HFFc6 (cell line): Measurements from ENCODE around the gene RUNX1. TPM values are rescaled to one million over a fixed set of nuclear protein-coding genes. Genes with fewer than 3 reads are reported as not detected.

Source experiments
- DNase-seq: peaks from one replicate; pipeline ENCODE4 v3.0.0-alpha.2; 2018
- H3K27ac Mint-ChIP-seq: 2 replicates; pipeline ENCODE4 v1.8.0; 2020; ENCODE audit warnings: mild to moderate bottlenecking, mixed read lengths
- H3K27me3 Mint-ChIP-seq: 2 replicates; pipeline ENCODE4 v1.8.0; 2021; ENCODE audit warnings: mild to moderate bottlenecking, moderate library complexity, mixed read lengths; ENCODE audit not compliant: insufficient read depth
- H3K36me3 Mint-ChIP-seq: 2 replicates; pipeline ENCODE4 v1.8.0; 2021; ENCODE audit warnings: low read depth, mixed read lengths
- H3K4me1 Mint-ChIP-seq: 2 replicates; pipeline ENCODE4 v1.8.0; 2020; ENCODE audit warnings: low read depth, mixed read lengths
- H3K4me3 Mint-ChIP-seq: 2 replicates; pipeline ENCODE4 v1.8.0; 2020; ENCODE audit warnings: mild to moderate bottlenecking, moderate library complexity, mixed read lengths
- H3K9me3 Mint-ChIP-seq: 2 replicates; pipeline ENCODE4 v1.8.0; 2020; ENCODE audit warnings: mild to moderate bottlenecking, mixed read lengths
- total RNA-seq, 6 experiments: library from RNA; stranded (reverse); fragmentation: NEBNext Ultra II Directional; extraction: Animal tissue kit (Norgen Biotek cat#: 25700); gene quantifications; 2 replicates in 1 of 6; 3 replicates in 5 of 6; pipeline ENCODE4 v1.2.3, GENCODE V29; 2021
- TF ChIP-seq, protein P1 (sequence below): fragments of 200-600 bp; sonication (generic); IDR thresholded peaks from 2 replicates; pipeline ENCODE4 v1.5.0; 2021; ENCODE audit warnings: antibody characterized with exemption, mild to moderate bottlenecking

The RUNX1 gene
- total RNA-seq, 6 experiments from 2014 or later, result 57.4 to 78.9 (median 61.3) TPM

GRCh38 chr21:35026617-35027562 is 22.2 kb downstream of the RUNX1 start:
- H3K27me3 Mint-ChIP-seq, result 0 out of 2 replicates have a peak, but pooled peaks cover 2% of the 10 kb centered on the region
- H3K9me3 Mint-ChIP-seq, result no peaks in the 10 kb centered on the region
- peaks cover 58% of the 10 kb centered on the region for H3K4me1 Mint-ChIP-seq
- peak overlapping the region; percentile 4; the same call in 1 of the 2 replicates for H3K4me3 Mint-ChIP-seq
- H3K27ac Mint-ChIP-seq, result peak overlapping the region; percentile 51
- TF ChIP-seq, protein P1, sequence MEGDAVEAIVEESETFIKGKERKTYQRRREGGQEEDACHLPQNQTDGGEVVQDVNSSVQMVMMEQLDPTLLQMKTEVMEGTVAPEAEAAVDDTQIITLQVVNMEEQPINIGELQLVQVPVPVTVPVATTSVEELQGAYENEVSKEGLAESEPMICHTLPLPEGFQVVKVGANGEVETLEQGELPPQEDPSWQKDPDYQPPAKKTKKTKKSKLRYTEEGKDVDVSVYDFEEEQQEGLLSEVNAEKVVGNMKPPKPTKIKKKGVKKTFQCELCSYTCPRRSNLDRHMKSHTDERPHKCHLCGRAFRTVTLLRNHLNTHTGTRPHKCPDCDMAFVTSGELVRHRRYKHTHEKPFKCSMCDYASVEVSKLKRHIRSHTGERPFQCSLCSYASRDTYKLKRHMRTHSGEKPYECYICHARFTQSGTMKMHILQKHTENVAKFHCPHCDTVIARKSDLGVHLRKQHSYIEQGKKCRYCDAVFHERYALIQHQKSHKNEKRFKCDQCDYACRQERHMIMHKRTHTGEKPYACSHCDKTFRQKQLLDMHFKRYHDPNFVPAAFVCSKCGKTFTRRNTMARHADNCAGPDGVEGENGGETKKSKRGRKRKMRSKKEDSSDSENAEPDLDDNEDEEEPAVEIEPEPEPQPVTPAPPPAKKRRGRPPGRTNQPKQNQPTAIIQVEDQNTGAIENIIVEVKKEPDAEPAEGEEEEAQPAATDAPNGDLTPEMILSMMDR, result no peak
- DNase-seq, result no peak
- H3K36me3 Mint-ChIP-seq, result peaks cover 38% of the 10 kb centered on the region

DNA sequence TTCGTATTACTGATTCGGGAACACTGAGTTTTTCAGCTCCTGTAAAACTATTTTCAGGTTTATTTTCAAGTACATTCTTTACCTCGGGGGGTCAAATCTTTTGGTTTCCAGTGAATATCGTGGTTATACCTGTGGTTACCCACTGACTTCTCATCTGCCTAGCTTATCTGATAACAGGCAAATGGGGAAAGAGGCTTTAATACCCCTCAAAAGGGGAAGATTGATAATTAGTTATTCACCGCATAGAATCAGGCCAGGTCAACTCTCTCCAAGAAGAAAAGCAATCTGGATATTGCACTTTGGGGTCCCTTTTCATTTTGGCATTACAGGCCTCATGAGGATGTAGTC is 23.0 kb downstream of the RUNX1 start:
- peaks cover 40% of the 10 kb centered on the region for H3K36me3 Mint-ChIP-seq
- 0 out of 2 replicates have a peak, but pooled peaks cover 2% of the 10 kb centered on the region for H3K27me3 Mint-ChIP-seq
- TF ChIP-seq, protein P1, result no peak

DNA sequence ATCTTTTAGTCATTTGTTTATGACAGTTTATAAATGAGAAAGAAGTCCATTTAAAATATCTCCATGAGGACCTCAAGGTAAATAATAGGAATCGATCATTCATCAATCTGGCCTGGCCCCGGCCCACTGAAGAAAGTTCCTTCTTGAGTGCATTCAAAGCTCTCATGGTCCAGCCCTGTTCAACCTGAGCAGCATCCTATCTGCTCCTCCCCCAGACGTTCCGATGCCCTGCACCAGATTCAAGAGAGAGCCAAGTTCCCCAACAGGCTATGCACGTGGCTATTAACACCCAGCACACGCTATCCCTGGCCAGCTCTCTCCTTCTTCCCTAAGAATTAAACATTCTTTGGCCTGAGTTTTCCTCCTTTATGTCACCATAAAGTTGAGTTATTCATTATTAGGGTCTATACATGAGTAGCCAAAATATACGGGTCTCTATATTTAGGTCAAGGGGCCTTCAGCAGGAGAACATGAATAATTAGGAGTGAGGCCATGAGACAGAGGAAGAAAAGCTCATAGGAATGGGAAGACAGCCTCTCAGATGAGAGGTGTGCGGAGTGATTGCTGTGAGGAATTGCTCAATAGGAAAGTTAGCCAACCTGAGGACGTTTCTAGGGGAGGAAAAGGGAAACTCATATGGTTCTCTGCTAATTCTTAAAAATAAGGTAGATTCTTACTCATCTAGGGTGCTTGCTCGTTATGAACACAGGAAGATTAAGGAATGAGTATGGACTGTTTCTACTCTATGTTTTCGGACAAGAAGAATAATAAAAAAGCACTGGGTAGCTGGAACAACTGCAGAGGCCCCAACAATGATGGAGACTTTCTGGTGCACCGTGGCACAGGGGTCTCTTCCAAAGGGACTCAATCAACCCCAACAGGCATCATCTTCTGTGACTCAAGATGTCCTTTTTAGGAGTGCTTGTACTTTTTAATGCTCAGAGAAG is 23.6 kb downstream of the RUNX1 start:
- Mint-ChIP-seq H3K4me3 (no peak overlapping the region), H3K27me3 (0 out of 2 replicates have a peak, but pooled peaks cover 2% of the 10 kb centered on the region), H3K4me1 (peaks cover 73% of the 10 kb centered on the region), H3K27ac (peak overlapping the region; percentile 0; the same call in 1 of the 2 replicates), H3K36me3 (peaks cover 47% of the 10 kb centered on the region), H3K9me3 (no peaks in the 10 kb centered on the region)
- TF ChIP-seq, protein P1, result no peak
- DNase-seq, result no peak

More for the DNA sequence above, 23.0 kb downstream of the RUNX1 start:
- H3K4me3 Mint-ChIP-seq, result no peak overlapping the region
- DNase-seq, result no peak
- peaks cover 66% of the 10 kb centered on the region for H3K4me1 Mint-ChIP-seq
- no peak overlapping the region for H3K27ac Mint-ChIP-seq
- H3K9me3 Mint-ChIP-seq, result no peaks in the 10 kb centered on the region

- H3K27me3 Mint-ChIP-seq, result 0 out of 2 replicates have a peak, but pooled peaks cover 2% of the 10 kb centered on the region
- TF ChIP-seq, protein P1, result no peak
- no peak overlapping the region for H3K4me3 Mint-ChIP-seq
- H3K36me3 Mint-ChIP-seq, result peaks cover 47% of the 10 kb centered on the region
- H3K27ac Mint-ChIP-seq, result peak overlapping the region; percentile 71; the same call in 1 of the 2 replicates
- DNase-seq, result no peak
- no peaks in the 10 kb centered on the region for H3K9me3 Mint-ChIP-seq
- H3K4me1 Mint-ChIP-seq, result peaks cover 78% of the 10 kb centered on the region
These were observed 24.6 kb downstream of the RUNX1 start for GRCh38 chr21:35024513-35024912.

DNA sequence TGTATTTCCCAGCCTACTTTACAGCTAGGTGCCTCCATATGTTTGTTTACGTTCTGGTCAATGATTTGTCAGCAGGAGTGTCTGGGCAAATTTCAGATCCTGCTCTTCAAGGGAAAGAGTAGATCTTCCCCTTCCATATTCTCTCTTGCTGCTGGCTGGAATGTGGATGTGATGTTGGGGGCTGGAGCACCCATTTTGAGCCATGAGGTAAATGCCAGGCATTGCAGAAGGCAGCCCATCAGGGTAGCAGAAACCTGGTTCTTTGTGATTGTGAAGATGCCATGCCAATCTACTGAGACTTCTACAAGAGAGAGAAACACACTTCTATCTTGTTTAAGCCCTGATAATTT is 25.1 kb downstream of the RUNX1 start:
- DNase-seq, result no peak
- H3K9me3 Mint-ChIP-seq, result no peaks in the 10 kb centered on the region
- H3K4me1 Mint-ChIP-seq, result peaks cover 76% of the 10 kb centered on the region
- 0 out of 2 replicates have a peak, but pooled peaks cover 2% of the 10 kb centered on the region for H3K27me3 Mint-ChIP-seq
- H3K4me3 Mint-ChIP-seq, result no peak overlapping the region
- peak overlapping the region; percentile 71 for H3K27ac Mint-ChIP-seq
- peaks cover 51% of the 10 kb centered on the region for H3K36me3 Mint-ChIP-seq
- TF ChIP-seq, protein P1, result no peak
